ENCODE measurements around the gene ETV6. TPM values are rescaled to one million over a fixed set of nuclear protein-coding genes. Genes with fewer than 3 reads are reported as not detected.

The ETV6 gene
- total and polyA plus RNA-seq, 9 of the 15 experiments (the other 6 are each of a cell fraction or from before 2014, with no cell fraction given) = 0.81 to 12.7 (median 4.1) TPM

DNA sequence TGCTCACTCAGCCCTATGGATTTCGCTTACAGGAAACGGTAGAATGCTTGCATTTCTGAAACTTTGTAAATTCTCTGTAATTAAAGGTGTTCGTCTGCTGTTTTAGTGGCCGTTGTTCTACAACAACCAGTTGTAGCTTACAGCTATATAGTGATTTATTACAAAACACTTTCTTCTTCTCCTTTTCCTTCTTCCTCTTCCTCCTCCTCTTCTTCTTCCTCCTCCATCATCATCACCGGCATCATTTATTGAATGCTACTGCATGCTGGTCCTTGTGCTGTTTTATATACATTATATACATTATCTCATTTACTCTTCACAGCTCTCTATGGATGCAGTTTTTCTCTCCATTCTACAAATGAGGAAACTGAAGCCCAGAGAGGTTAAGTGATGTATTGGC, 6.4 kb downstream of the ETV6 start:
- CTCF ChIA-PET (ENCODE audit: low intra/inter-chr PET ratio) = no interaction called here
- intact Hi-C loops (cut with micrococcal nuclease) (no loop called here), in situ Hi-C loops (cut with MboI) (no loop called here)
- no peak overlapping the region for H3K4me3 ChIP-seq
- FAIRE-seq (no peak), DNase-seq (ENCODE audit: extremely low read depth in 1 of 4, low spot score in 3 of 4) (no peak), ATAC-seq (no peak)
- H3K9me3 ChIP-seq (replicated peaks; ENCODE audit: control insufficient read depth, insufficient read depth, low read depth, low read length) = no peaks in the 10 kb centered on the region
- no peak overlapping the region for H3K4me2 ChIP-seq (ENCODE audit: insufficient read depth, low read length)
- H2AFZ ChIP-seq (ENCODE audit: low read depth, low read length) = no peak overlapping the region
- no peaks in the 10 kb centered on the region for H3K27me3 ChIP-seq (ENCODE audit: control insufficient read depth in 2 of 2, insufficient read depth in 2 of 2, low read length in 2 of 2)
- WGBS (ENCODE audit: insufficient coverage, low coverage, missing lambda C conversion rate) = 100% methylated on average over 4 of the region's 5 CpGs
- H3K4me1 ChIP-seq (replicated peaks in 1 of 2; ENCODE audit: control insufficient read depth in 2 of 2, insufficient read depth in 2 of 2, low read length in 2 of 2) = peaks cover 0 to 5% of the 10 kb centered on the region in 2 experiments; a peak in 2 of 5 replicates
- H3K9me1 ChIP-seq (ENCODE audit: control insufficient read depth, insufficient read depth, low read length) = no peaks in the 10 kb centered on the region
- no TSS peak for BruUV-seq (replicated peaks)
- no peak overlapping the region for H3K9ac ChIP-seq (ENCODE audit: insufficient read depth in 1 of 2, low read depth in 2 of 2, low read length in 2 of 2)
- no peaks in the 10 kb centered on the region for H4K20me1 ChIP-seq (replicated peaks; ENCODE audit: control insufficient read depth, insufficient read depth, low read length)
- TF ChIP-seq MEIS2 (IDR thresholded peaks at IDR 0.05; ENCODE audit: partially characterized antibody) (no peak), SMC3 (conservative IDR thresholded peaks at IDR 0.05; ENCODE audit: insufficient read depth, low read depth, low read length) (no peak), ZNF780A (CRISPR knock-in tag; IDR thresholded peaks at IDR 0.05) (no peak), ZBTB8A (IDR thresholded peaks at IDR 0.05; ENCODE audit: partially characterized antibody) (no peak)
- TF ChIP-seq, protein P1, sequence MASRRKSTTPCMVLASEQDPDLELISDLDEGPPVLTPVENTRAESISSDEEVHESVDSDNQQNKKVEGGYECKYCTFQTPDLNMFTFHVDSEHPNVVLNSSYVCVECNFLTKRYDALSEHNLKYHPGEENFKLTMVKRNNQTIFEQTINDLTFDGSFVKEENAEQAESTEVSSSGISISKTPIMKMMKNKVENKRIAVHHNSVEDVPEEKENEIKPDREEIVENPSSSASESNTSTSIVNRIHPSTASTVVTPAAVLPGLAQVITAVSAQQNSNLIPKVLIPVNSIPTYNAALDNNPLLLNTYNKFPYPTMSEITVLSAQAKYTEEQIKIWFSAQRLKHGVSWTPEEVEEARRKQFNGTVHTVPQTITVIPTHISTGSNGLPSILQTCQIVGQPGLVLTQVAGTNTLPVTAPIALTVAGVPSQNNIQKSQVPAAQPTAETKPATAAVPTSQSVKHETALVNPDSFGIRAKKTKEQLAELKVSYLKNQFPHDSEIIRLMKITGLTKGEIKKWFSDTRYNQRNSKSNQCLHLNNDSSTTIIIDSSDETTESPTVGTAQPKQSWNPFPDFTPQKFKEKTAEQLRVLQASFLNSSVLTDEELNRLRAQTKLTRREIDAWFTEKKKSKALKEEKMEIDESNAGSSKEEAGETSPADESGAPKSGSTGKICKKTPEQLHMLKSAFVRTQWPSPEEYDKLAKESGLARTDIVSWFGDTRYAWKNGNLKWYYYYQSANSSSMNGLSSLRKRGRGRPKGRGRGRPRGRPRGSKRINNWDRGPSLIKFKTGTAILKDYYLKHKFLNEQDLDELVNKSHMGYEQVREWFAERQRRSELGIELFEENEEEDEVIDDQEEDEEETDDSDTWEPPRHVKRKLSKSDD (conservative IDR thresholded peaks at IDR 0.05; ENCODE audit: low read length) = no peak
- no peak overlapping the region for H3K27ac ChIP-seq (ENCODE audit: extremely low read depth, low read depth, low read length)
- POLR2A ChIA-PET = interaction anchor here (1.4 kb wide), 1 partner anchor 9 kb away, joined by 4 read pairs; no protein-coding TSS in a partner anchor
- peaks cover 62% of the 10 kb centered on the region for H3K79me2 ChIP-seq (ENCODE audit: control insufficient read depth, insufficient read depth, low read length)
- H3K36me3 ChIP-seq (ENCODE audit: control insufficient read depth, insufficient read depth, low read length) = no peaks in the 10 kb centered on the region
